ENCODE measurements around the gene MAD1L1. TPM values are rescaled to one million over a fixed set of nuclear protein-coding genes. Genes with fewer than 3 reads are reported as not detected.

MAD1L1 gene
- total RNA-seq, 1 experiment from 2014 or later = 38.5 TPM

DNA sequence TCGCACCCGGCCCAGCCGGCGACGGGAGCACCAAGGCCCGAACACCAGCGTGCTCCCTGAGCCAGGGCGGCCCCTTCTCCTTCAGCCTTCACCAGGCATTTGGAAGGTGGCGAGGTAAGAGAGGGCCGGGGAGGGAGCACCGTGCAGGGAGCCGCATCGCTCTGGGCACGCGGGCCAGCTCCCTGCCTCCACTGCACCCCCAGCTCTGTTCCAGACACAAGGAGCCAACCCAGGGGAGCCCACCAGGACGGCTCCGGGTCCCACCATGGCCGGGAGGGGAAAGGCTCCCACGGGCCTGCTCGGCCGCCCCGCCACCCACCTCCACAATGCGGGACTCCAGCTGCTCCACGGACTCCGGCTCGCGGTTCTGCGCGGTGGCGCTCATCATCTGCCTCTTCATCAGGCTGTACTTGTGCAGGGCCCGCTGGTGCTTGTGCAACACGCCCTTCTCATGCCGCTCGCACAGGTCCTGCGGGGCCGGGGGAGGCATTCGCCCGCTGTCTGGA is 24.4 kb upstream of the MAD1L1 start:
- ChIA-PET POLR2A (no interaction called here), CTCF (no interaction called here), RAD21 (ENCODE audit: low non-redundant PET in 1 of 2, low total read pairs in 2 of 2, uncharacterized antibody in 2 of 2, unreplicated experiment in 2 of 2) (no interaction called here)
- intact Hi-C loops (cut with micrococcal nuclease) = no loop called here
- Histone ChIP-seq H3K27me3 (ENCODE audit: insufficient read depth, low read length) (no peaks in the 10 kb centered on the region), H2AFZ (ENCODE audit: low read depth, low read length, poor library complexity, severe bottlenecking) (no peak overlapping the region), H3K9me2 (ENCODE audit: insufficient read depth) (no peaks in the 10 kb centered on the region), H3K4me1 (ENCODE audit: control insufficient read depth in 1 of 2, insufficient read depth in 2 of 2, low read length in 2 of 2) (peaks cover 6 to 15% of the 10 kb centered on the region in 2 experiments; a peak in 3 of 4 replicates), H3K79me2 (ENCODE audit: insufficient read depth, low read length) (no peaks in the 10 kb centered on the region), H3K4me3 (replicated peaks in 1 of 2; ENCODE audit: low read depth in 1 of 2, low read length in 2 of 2) (no peak overlapping the region), H3K27ac (ENCODE audit: low read depth, low read length) (no peak overlapping the region), H3K9ac (ENCODE audit: low read length) (no peak overlapping the region), H3K36me3 (ENCODE audit: control insufficient read depth in 1 of 2, insufficient read depth in 2 of 2, low read length in 2 of 2) (no peaks in the 10 kb centered on the region), H4K20me1 (ENCODE audit: insufficient read depth) (no peaks in the 10 kb centered on the region), H3K9me3 (ENCODE audit: control insufficient read depth in 1 of 2, insufficient read depth in 1 of 2, low read depth in 1 of 2, low read length in 2 of 2) (no peaks in the 10 kb centered on the region), H3K4me2 (ENCODE audit: low read length) (no peak overlapping the region)
- BruUV-seq (replicated peaks) = no TSS peak
- TF ChIP-seq, protein P1, sequence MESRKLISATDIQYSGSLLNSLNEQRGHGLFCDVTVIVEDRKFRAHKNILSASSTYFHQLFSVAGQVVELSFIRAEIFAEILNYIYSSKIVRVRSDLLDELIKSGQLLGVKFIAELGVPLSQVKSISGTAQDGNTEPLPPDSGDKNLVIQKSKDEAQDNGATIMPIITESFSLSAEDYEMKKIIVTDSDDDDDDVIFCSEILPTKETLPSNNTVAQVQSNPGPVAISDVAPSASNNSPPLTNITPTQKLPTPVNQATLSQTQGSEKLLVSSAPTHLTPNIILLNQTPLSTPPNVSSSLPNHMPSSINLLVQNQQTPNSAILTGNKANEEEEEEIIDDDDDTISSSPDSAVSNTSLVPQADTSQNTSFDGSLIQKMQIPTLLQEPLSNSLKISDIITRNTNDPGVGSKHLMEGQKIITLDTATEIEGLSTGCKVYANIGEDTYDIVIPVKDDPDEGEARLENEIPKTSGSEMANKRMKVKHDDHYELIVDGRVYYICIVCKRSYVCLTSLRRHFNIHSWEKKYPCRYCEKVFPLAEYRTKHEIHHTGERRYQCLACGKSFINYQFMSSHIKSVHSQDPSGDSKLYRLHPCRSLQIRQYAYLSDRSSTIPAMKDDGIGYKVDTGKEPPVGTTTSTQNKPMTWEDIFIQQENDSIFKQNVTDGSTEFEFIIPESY (IDR thresholded peaks at IDR 0.05; ENCODE audit: extremely low read depth, insufficient replicate concordance, low read length) = no peak
- TF ChIP-seq YY1 (IDR thresholded peaks at IDR 0.05; ENCODE audit: extremely low read depth, insufficient replicate concordance, low read depth, low read length) (no peak), POLR2AphosphoS5 (IDR thresholded peaks at IDR 0.05; ENCODE audit: low read depth, low read length) (no peak), EZH2phosphoT487 (IDR thresholded peaks at IDR 0.05; ENCODE audit: borderline replicate concordance) (no peak), SIN3A (IDR thresholded peaks at IDR 0.05; ENCODE audit: low read depth) (no peak), ELF1 (IDR thresholded peaks at IDR 0.05; ENCODE audit: borderline replicate concordance, low read depth) (no peak), POLR2A (IDR thresholded peaks at IDR 0.05; ENCODE audit: borderline replicate concordance, extremely low read depth, insufficient read depth, insufficient read length) (no peak), TCF7L2 (IDR thresholded peaks at IDR 0.05; ENCODE audit: borderline replicate concordance, extremely low read depth, insufficient read depth, insufficient read length) (no peak), FOSL1 (IDR thresholded peaks at IDR 0.05; ENCODE audit: low read depth) (no peak), CEBPB (IDR thresholded peaks at IDR 0.05; ENCODE audit: low read depth) (no peak), SRF (IDR thresholded peaks at IDR 0.05; ENCODE audit: low read depth) (no peak), CBX3 (IDR thresholded peaks at IDR 0.05; ENCODE audit: low read depth) (no peak)
- TF ChIP-seq, protein P2, sequence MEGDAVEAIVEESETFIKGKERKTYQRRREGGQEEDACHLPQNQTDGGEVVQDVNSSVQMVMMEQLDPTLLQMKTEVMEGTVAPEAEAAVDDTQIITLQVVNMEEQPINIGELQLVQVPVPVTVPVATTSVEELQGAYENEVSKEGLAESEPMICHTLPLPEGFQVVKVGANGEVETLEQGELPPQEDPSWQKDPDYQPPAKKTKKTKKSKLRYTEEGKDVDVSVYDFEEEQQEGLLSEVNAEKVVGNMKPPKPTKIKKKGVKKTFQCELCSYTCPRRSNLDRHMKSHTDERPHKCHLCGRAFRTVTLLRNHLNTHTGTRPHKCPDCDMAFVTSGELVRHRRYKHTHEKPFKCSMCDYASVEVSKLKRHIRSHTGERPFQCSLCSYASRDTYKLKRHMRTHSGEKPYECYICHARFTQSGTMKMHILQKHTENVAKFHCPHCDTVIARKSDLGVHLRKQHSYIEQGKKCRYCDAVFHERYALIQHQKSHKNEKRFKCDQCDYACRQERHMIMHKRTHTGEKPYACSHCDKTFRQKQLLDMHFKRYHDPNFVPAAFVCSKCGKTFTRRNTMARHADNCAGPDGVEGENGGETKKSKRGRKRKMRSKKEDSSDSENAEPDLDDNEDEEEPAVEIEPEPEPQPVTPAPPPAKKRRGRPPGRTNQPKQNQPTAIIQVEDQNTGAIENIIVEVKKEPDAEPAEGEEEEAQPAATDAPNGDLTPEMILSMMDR (IDR thresholded peaks at IDR 0.05 in 2 of 3, conservative IDR thresholded peaks at IDR 0.05 in 1 of 3; ENCODE audit: borderline replicate concordance in 1 of 3, insufficient read depth in 1 of 3, low read depth in 2 of 3, low read length in 2 of 3) = no peak
- TF ChIP-seq, protein P3, sequence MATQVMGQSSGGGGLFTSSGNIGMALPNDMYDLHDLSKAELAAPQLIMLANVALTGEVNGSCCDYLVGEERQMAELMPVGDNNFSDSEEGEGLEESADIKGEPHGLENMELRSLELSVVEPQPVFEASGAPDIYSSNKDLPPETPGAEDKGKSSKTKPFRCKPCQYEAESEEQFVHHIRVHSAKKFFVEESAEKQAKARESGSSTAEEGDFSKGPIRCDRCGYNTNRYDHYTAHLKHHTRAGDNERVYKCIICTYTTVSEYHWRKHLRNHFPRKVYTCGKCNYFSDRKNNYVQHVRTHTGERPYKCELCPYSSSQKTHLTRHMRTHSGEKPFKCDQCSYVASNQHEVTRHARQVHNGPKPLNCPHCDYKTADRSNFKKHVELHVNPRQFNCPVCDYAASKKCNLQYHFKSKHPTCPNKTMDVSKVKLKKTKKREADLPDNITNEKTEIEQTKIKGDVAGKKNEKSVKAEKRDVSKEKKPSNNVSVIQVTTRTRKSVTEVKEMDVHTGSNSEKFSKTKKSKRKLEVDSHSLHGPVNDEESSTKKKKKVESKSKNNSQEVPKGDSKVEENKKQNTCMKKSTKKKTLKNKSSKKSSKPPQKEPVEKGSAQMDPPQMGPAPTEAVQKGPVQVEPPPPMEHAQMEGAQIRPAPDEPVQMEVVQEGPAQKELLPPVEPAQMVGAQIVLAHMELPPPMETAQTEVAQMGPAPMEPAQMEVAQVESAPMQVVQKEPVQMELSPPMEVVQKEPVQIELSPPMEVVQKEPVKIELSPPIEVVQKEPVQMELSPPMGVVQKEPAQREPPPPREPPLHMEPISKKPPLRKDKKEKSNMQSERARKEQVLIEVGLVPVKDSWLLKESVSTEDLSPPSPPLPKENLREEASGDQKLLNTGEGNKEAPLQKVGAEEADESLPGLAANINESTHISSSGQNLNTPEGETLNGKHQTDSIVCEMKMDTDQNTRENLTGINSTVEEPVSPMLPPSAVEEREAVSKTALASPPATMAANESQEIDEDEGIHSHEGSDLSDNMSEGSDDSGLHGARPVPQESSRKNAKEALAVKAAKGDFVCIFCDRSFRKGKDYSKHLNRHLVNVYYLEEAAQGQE (IDR thresholded peaks at IDR 0.05; ENCODE audit: low read depth) = no peak
- ATAC-seq (no peak), DNase-seq (ENCODE audit: low read depth, low spot score) (no peak)
